Gastroesophageal sphincter (tissue), 3 donors: ENCODE measurements around the gene USHBP1.

Source experiments
- POLR2AphosphoS5 ChIP-seq: sonication (generic); formaldehyde crosslinking; IDR thresholded peaks from one replicate; pipeline ENCODE4 v1.6.1; 2017; ENCODE audit warnings: antibody characterized with exemption
- TF ChIP-seq, protein P1 (sequence below), 4 experiments: fragments of 200-600 bp in 2 of 4; fragments of 450-650 bp in 2 of 4; sonication (generic) in 1 of 4; IDR thresholded peaks; one replicate each; pipeline ENCODE4 v1.5.1; 2017 to 2019; ENCODE audit warnings: antibody characterized with exemption in 4 of 4, mild to moderate bottlenecking in 2 of 4, moderate library complexity in 2 of 4

DNA sequence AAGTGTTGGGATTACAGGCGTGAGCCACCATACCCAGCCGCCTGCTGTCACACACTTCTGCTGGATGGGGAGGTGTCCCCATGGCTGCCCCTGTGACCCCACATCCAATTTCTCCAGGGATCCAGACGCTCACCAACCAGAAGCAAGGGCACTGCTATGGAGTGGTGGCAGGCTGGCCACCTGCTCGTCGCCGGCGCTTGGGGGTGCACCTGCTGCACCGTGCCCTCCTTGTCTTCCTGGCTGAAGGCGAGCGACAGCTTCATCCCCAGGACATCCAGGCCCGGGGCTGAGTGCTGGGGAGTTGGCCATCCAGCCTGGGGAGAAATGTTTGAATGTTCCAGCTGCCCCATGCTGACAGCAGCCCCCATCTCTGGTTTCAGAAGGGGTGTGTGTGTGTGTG, 21.7 kb upstream of the USHBP1 start:
- TF ChIP-seq POLR2AphosphoS5: no peak
- TF ChIP-seq, protein P1, sequence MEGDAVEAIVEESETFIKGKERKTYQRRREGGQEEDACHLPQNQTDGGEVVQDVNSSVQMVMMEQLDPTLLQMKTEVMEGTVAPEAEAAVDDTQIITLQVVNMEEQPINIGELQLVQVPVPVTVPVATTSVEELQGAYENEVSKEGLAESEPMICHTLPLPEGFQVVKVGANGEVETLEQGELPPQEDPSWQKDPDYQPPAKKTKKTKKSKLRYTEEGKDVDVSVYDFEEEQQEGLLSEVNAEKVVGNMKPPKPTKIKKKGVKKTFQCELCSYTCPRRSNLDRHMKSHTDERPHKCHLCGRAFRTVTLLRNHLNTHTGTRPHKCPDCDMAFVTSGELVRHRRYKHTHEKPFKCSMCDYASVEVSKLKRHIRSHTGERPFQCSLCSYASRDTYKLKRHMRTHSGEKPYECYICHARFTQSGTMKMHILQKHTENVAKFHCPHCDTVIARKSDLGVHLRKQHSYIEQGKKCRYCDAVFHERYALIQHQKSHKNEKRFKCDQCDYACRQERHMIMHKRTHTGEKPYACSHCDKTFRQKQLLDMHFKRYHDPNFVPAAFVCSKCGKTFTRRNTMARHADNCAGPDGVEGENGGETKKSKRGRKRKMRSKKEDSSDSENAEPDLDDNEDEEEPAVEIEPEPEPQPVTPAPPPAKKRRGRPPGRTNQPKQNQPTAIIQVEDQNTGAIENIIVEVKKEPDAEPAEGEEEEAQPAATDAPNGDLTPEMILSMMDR (IDR thresholded peaks at IDR 0.05): no peak
